ENCODE data around the gene BBS10. TPM values are rescaled to one million over a fixed set of nuclear protein-coding genes. Genes with fewer than 3 reads are reported as not detected.

BBS10 gene
- total and polyA plus RNA-seq, 2 of the 4 experiments (the other 2 are of a cell fraction), result 4.9 to 10.0 TPM

GRCh38 chr12:76317976-76318375 lies 30.2 kb downstream of the BBS10 start:
- no peaks in the 10 kb centered on the region for H3K36me3 ChIP-seq (ENCODE audit: control insufficient read depth, insufficient read depth, low read length)
- H3K9me3 ChIP-seq (ENCODE audit: control insufficient read depth, insufficient read depth, low read length), result no peaks in the 10 kb centered on the region
- H3K14ac ChIP-seq (replicated peaks; ENCODE audit: low read depth, low read length), result no peak overlapping the region
- H2AFZ ChIP-seq (replicated peaks; ENCODE audit: low read length, poor library complexity), result no peak overlapping the region
- no peaks in the 10 kb centered on the region for H4K20me1 ChIP-seq (ENCODE audit: insufficient read depth, low read length)
- dilution Hi-C loops (cut with HindIII; ENCODE audit: low sequenced_read_pairs, unreplicated experiment), result no loop called here
- H2BK15ac ChIP-seq (ENCODE audit: low read depth, low read length), result no peak overlapping the region
- no peak overlapping the region for H3K23ac ChIP-seq (ENCODE audit: low read depth, low read length)
- no peak overlapping the region for H4K8ac ChIP-seq (ENCODE audit: low read depth in 2 of 2, low read length in 2 of 2)
- BruUV-seq (replicated peaks), result no TSS peak
- DNase-seq (no peak), ATAC-seq (ENCODE audit: low read depth) (no peak)
- no peak overlapping the region for H3K18ac ChIP-seq (ENCODE audit: low read depth, low read length)
- H2AK9ac ChIP-seq (replicated peaks; ENCODE audit: low read depth, low read length, poor library complexity), result no peak overlapping the region
- H2BK120ac ChIP-seq (ENCODE audit: low read depth, low read length), result no peak overlapping the region
- no peak for TF ChIP-seq MXI1 (IDR thresholded peaks at IDR 0.05; ENCODE audit: borderline replicate concordance, low read depth, low read length)
- no peak for TF ChIP-seq RCOR1 (IDR thresholded peaks at IDR 0.05; ENCODE audit: insufficient replicate concordance, low read length)
- TF ChIP-seq RFX5 (IDR thresholded peaks at IDR 0.05; ENCODE audit: low read depth, low read length), result no peak
- no peak for TF ChIP-seq NFE2L2 (IDR thresholded peaks at IDR 0.05; ENCODE audit: low read depth, low read length)
- TF ChIP-seq, protein P1, sequence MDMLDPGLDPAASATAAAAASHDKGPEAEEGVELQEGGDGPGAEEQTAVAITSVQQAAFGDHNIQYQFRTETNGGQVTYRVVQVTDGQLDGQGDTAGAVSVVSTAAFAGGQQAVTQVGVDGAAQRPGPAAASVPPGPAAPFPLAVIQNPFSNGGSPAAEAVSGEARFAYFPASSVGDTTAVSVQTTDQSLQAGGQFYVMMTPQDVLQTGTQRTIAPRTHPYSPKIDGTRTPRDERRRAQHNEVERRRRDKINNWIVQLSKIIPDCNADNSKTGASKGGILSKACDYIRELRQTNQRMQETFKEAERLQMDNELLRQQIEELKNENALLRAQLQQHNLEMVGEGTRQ (IDR thresholded peaks at IDR 0.05; ENCODE audit: low read depth, low read length), result no peak
- TF ChIP-seq POLR2A (IDR thresholded peaks at IDR 0.05; ENCODE audit: low read depth, low read length), result no peak
- no peak overlapping the region for H4K91ac ChIP-seq (ENCODE audit: insufficient read depth, low read depth, low read length)
- POLR2A ChIA-PET (ENCODE audit: unreplicated experiment), result no interaction called here
- H3K4me3 ChIP-seq (ENCODE audit: insufficient read depth, low read depth, low read length), result no peak overlapping the region
- H4K5ac ChIP-seq (ENCODE audit: low read depth, low read length), result no peak overlapping the region
- H3K4me2 ChIP-seq (ENCODE audit: low read depth, low read length), result no peak overlapping the region
- H3K79me1 ChIP-seq (ENCODE audit: low read depth in 1 of 2, low read length in 2 of 2), result no peaks in the 10 kb centered on the region
- H3K4me1 ChIP-seq (ENCODE audit: control insufficient read depth, insufficient read depth, low read length), result no peaks in the 10 kb centered on the region
- H3K9ac ChIP-seq (ENCODE audit: low read depth, low read length), result no peak overlapping the region
- H2BK5ac ChIP-seq (ENCODE audit: low read depth, low read length, poor library complexity, severe bottlenecking), result no peak overlapping the region
- WGBS, 2 experiments (ENCODE audit: extremely low coverage in 2 of 2, insufficient read length in 1 of 2), result no CpG with 5 or more reads among the region's 1 CpG
- no peak overlapping the region for H3K56ac ChIP-seq (ENCODE audit: extremely low read depth, insufficient read depth, low read length)
- no peak overlapping the region for H3K4ac ChIP-seq (ENCODE audit: low read depth, low read length)
- no peak overlapping the region for H2BK20ac ChIP-seq (ENCODE audit: low read depth, low read length)
- CTCF ChIA-PET, result no interaction called here
- H3K27ac ChIP-seq (ENCODE audit: insufficient read depth, low read length), result no peak overlapping the region
- no peaks in the 10 kb centered on the region for H3K27me3 ChIP-seq (ENCODE audit: control insufficient read depth, insufficient read depth, low read length)
- H2AK5ac ChIP-seq (ENCODE audit: low read depth, low read length), result no peak overlapping the region
- H3K9me1 ChIP-seq (ENCODE audit: insufficient read depth, low read length), result 0 out of 2 replicates have a peak, but pooled peaks cover 2% of the 10 kb centered on the region
- intact Hi-C loops (cut with micrococcal nuclease), result no loop called here
- in situ Hi-C loops (cut with MboI; ENCODE audit: low sequenced_read_pairs), result no loop called here
